Mesendoderm (in vitro differentiated cells): ENCODE results near the gene CRYBB1.
A peak's percentile ranks its signal among the peaks of the same experiment; 100 is the strongest.

Experiments used
- DNase-seq: peaks from one replicate; pipeline ENCODE4 v3.0.0; 2013
- H2AK5ac ChIP-seq: 2 replicates; pipeline ENCODE4 v1.6.1; 2013; ENCODE audit warnings: low read length, inconsistent platforms
- H2BK120ac ChIP-seq: 2 replicates; pipeline ENCODE4 v1.6.1; 2013; ENCODE audit warnings: low read depth, mild to moderate bottlenecking, low read length, moderate library complexity, mixed read lengths
- H2BK15ac ChIP-seq: replicated peaks from 2 replicates; pipeline ENCODE4 v1.6.1; 2013; ENCODE audit warnings: low read depth, mild to moderate bottlenecking, moderate library complexity
- H2BK5ac ChIP-seq: 2 replicates; pipeline ENCODE4 v1.6.1; 2013; ENCODE audit warnings: low read length, inconsistent platforms
- H3K18ac ChIP-seq: 2 replicates; pipeline ENCODE4 v1.6.1; 2013; ENCODE audit warnings: mild to moderate bottlenecking, low read length, mixed read lengths
- H3K23ac ChIP-seq: one replicate; pipeline ENCODE4 v1.6.1; 2013; ENCODE audit warnings: low read length
- H3K27ac ChIP-seq: 2 replicates; pipeline ENCODE4 v1.5.1; 2013; ENCODE audit warnings: low read depth, mild to moderate bottlenecking, inconsistent platforms, low read length, moderate library complexity
- H3K27me3 ChIP-seq: 2 replicates; pipeline ENCODE4 v1.6.1; 2013; ENCODE audit warnings: low read length, control low read depth, mild to moderate bottlenecking, inconsistent platforms; ENCODE audit not compliant: insufficient read depth, poor library complexity
- H3K36me3 ChIP-seq: 2 replicates; pipeline ENCODE4 v1.6.1; 2013; ENCODE audit warnings: low read length, inconsistent platforms; ENCODE audit not compliant: control insufficient read depth, insufficient read depth
- H3K4ac ChIP-seq: one replicate; pipeline ENCODE4 v1.6.1; 2013; ENCODE audit warnings: low read depth, mild to moderate bottlenecking, low read length, moderate library complexity
- H3K4me1 ChIP-seq: 2 replicates; pipeline ENCODE4 v1.6.1; 2013; ENCODE audit warnings: low read depth, low read length, inconsistent platforms; ENCODE audit not compliant: control insufficient read depth
- H3K4me2 ChIP-seq: 2 replicates; pipeline ENCODE4 v1.6.1; 2013; ENCODE audit warnings: low read length
- H3K4me3 ChIP-seq: 2 replicates; pipeline ENCODE4 v1.5.1; 2013; ENCODE audit warnings: mild to moderate bottlenecking, low read length
- H3K56ac ChIP-seq: one replicate; pipeline ENCODE4 v1.6.1; 2013; ENCODE audit warnings: low read length
- H3K79me1 ChIP-seq: 2 replicates; pipeline ENCODE4 v1.6.1; 2013; ENCODE audit warnings: low read length, inconsistent platforms
- H3K79me2 ChIP-seq: 2 replicates; pipeline ENCODE4 v1.6.1; 2013; ENCODE audit warnings: mild to moderate bottlenecking, low read length; ENCODE audit not compliant: control insufficient read depth, insufficient read depth
- H3K9ac ChIP-seq: 2 replicates; pipeline ENCODE4 v1.6.1; 2013; ENCODE audit warnings: low read length, inconsistent platforms
- H4K5ac ChIP-seq: one replicate; pipeline ENCODE4 v1.6.1; 2013; ENCODE audit warnings: low read length
- H4K8ac ChIP-seq: one replicate; pipeline ENCODE4 v1.6.1; 2013; ENCODE audit warnings: low read depth, mild to moderate bottlenecking, control low read depth, low read length, moderate library complexity
- WGBS: extraction: QIAGEN DNeasy Blood & Tissue Kit; methylation state at CpG from one replicate; pipeline ENCODE4 v1.1.7; 2013; ENCODE audit warnings: low lambda C conversion rate, missing lambda C conversion rate; ENCODE audit not compliant: insufficient coverage; ENCODE audit errors: extremely low coverage; 5-methylcytosine and 5-hydroxymethylcytosine counted together

CRYBB1 gene

DNA sequence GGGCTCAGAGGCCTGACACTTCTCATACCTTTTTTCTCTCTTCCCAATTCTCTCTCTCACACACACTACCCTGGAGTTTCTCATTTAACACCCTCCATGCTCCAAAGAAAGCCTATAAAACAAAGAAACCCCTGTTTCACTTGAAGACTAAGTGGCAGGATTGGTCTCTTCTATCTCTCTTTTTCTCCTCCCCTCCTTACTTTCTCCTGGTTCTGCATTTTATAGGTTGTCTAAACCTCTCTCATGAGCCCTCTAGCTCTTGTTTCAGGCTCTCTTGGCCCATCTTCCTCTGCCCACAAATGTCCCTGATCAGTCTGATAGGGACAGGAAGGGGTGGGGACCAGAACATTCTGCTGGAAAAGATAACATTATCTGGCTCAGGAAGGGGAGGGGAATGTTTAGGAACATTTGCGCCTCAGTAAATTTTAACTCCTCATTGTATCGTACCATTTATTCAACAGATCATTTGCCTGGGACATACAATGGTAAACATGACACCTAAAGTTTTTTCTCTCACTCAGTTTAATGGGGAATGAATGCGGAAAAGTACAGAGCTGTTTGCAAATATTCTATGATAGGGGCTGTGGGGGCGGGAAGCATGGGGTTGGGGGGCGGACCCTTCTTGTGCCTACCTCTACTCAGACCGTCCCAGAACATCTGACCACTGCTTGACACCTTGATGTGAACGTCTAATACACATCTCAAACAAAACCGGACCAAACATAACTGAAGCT is 14.8 kb upstream of the CRYBB1 start:
- WGBS, result no CpG with 5 or more reads among the region's 8 CpGs

DNA sequence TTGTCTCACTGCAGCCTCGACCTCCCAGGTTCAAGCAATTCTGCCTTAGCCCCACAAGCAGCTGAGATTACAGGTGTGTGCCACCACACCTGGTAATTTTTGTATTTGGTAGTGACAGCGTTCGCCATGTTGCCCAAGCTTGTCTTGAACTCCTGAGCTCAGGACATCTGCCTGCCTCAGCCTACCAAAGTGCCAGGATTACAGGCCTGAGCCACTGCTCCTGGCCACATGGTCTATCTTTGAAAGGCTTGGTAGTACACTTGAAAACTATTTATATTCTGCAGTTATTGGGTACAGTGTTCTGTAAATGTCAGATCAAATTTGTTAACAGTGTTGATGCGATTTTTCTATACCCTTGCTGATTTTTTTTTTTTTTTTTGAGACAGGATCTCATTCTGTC is 13.5 kb upstream of the CRYBB1 start:
- Histone ChIP-seq H2BK15ac (no peak overlapping the region), H3K27ac (no peak overlapping the region), H2BK5ac (peak overlapping the region; percentile 17), H4K8ac (no peak overlapping the region), H3K23ac (no peak overlapping the region), H3K18ac (no peak overlapping the region), H3K9ac (peak overlapping the region; percentile 4), H3K4me3 (no peak overlapping the region), H3K4ac (peak overlapping the region; percentile 1), H3K4me1 (peaks cover 6% of the 10 kb centered on the region), H3K79me2 (no peaks in the 10 kb centered on the region), H2AK5ac (peak overlapping the region; percentile 75), H2BK120ac (no peak overlapping the region), H3K79me1 (no peaks in the 10 kb centered on the region), H3K36me3 (no peaks in the 10 kb centered on the region), H3K27me3 (no peaks in the 10 kb centered on the region), H3K56ac (peak overlapping the region; percentile 80), H4K5ac (no peak overlapping the region), H3K4me2 (no peak overlapping the region)
- DNase-seq, result no peak
- no CpG with 5 or more reads among the region's 4 CpGs for WGBS

More for the DNA sequence above, 14.8 kb upstream of the CRYBB1 start:
- Histone ChIP-seq H3K79me1 (no peaks in the 10 kb centered on the region), H3K27ac (peak overlapping the region; percentile 85), H3K56ac (peak overlapping the region; percentile 91), H3K4me2 (no peak overlapping the region), H3K36me3 (no peaks in the 10 kb centered on the region), H3K4me3 (no peak overlapping the region), H3K23ac (no peak overlapping the region), H3K18ac (peak overlapping the region; percentile 20), H4K5ac (peak overlapping the region; percentile 68), H3K9ac (peak overlapping the region; percentile 36), H4K8ac (no peak overlapping the region), H2AK5ac (no peak overlapping the region), H2BK5ac (peak overlapping the region; percentile 99), H2BK15ac (no peak overlapping the region), H2BK120ac (peak overlapping the region; percentile 35), H3K79me2 (no peaks in the 10 kb centered on the region), H3K27me3 (no peaks in the 10 kb centered on the region), H3K4ac (peak overlapping the region; percentile 79), H3K4me1 (peaks cover 6% of the 10 kb centered on the region)
- DNase-seq, result peak; percentile 94

DNA sequence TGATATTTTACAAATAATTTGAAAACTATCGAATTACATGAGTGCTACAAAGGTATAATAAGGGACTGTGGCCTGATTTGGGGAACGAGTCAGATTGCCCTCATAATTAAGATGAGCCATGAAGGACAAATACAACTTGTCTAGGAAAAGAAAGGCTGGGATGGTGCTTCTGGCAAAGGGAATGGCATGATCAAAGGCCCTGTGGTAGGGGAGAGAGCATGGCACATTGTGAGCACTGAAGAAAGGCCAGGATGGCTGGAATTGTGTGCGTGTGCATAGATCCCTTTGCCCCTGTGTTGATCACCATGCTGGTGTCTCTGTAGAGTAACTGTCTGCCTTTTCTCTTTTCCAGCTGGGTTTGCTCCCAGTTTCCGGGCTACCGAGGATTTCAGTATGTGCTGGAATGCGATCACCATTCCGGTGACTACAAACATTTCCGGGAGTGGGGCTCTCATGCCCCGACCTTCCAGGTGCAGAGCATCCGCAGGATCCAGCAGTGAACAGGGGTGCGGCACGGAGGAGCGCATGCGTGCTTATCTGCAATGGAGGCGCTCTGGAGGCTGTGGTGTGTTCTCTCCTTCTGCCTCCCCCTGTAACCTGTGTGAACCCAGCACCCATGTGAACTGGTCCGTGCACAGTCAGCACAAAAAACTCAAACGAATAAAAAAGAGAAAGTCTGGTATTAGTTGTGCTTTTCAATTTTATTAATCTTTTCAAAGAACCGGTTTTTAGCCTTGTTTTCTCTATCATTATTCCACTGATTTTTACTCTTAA is 12.3 kb upstream of the CRYBB1 start:
- Histone ChIP-seq H3K79me1 (no peaks in the 10 kb centered on the region), H3K27me3 (no peaks in the 10 kb centered on the region), H2BK15ac (no peak overlapping the region), H3K4ac (no peak overlapping the region), H3K9ac (no peak overlapping the region), H2BK5ac (peak overlapping the region; percentile 36), H3K56ac (peak overlapping the region; percentile 53), H4K5ac (no peak overlapping the region), H3K79me2 (no peaks in the 10 kb centered on the region), H2AK5ac (peak overlapping the region; percentile 65), H3K4me1 (peaks cover 6% of the 10 kb centered on the region), H2BK120ac (no peak overlapping the region), H3K4me3 (no peak overlapping the region), H4K8ac (no peak overlapping the region), H3K4me2 (no peak overlapping the region), H3K36me3 (no peaks in the 10 kb centered on the region), H3K23ac (no peak overlapping the region), H3K27ac (no peak overlapping the region), H3K18ac (no peak overlapping the region)
- WGBS, result no CpG with 5 or more reads among the region's 18 CpGs
- no peak for DNase-seq

DNA sequence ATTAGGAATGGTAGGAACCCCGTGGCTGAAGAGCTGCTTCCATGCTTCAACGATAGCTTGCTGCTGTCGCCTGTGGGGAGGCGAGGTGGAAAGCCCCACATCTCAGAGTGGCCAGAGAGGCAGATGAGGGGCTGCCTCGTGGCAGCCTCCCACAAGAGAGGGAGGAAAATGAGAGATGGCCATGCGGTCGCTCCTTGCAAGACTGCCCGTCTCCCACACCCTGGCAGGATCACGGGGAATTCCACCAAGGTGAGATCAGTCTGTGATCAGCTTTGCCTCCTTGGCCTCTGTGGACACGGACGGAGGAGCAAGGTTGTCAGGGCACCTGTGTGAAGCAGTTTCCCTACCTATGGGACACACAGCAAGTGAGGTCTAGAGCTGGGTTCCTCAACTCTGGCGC is 7.0 kb upstream of the CRYBB1 start:
- peak overlapping the region; percentile 56 for H3K56ac ChIP-seq
- H3K9ac ChIP-seq, result no peak overlapping the region
- no peak overlapping the region for H3K23ac ChIP-seq
- no peaks in the 10 kb centered on the region for H3K4me1 ChIP-seq
- DNase-seq, result no peak
- H3K79me1 ChIP-seq, result no peaks in the 10 kb centered on the region
- no peak overlapping the region for H3K4ac ChIP-seq
- no CpG with 5 or more reads among the region's 12 CpGs for WGBS
- no peaks in the 10 kb centered on the region for H3K79me2 ChIP-seq
- no peaks in the 10 kb centered on the region for H3K27me3 ChIP-seq
- no peak overlapping the region for H3K27ac ChIP-seq
- H3K4me2 ChIP-seq, result no peak overlapping the region
- no peaks in the 10 kb centered on the region for H3K36me3 ChIP-seq
- H3K4me3 ChIP-seq, result no peak overlapping the region
- H4K8ac ChIP-seq, result no peak overlapping the region
- no peak overlapping the region for H2BK5ac ChIP-seq
- H3K18ac ChIP-seq, result no peak overlapping the region
- H2BK120ac ChIP-seq, result no peak overlapping the region
- H2BK15ac ChIP-seq, result no peak overlapping the region
- H4K5ac ChIP-seq, result no peak overlapping the region
- H2AK5ac ChIP-seq, result peak overlapping the region; percentile 8

DNA sequence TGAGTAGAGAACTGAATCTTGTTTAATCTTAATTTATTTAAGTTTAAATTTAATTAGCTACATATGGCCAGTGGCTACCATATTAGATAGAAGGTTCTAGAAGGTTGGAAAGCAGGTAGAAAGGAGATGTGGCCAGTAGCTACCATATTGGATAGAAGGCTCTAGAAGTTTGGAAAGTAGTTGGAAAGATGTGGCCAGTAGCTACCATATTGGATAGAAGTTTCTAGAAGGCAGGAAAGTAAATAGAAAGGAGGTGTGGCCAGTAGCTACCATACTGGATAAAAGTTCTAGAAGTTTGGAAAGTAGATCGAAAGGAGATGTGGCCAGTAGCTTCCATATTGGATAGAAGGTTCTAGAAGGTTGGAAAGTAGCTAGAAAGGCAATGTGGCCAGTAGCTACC is 6.2 kb upstream of the CRYBB1 start:
- H3K18ac ChIP-seq, result no peak overlapping the region
- no peak overlapping the region for H4K8ac ChIP-seq
- WGBS, result no CpG with 5 or more reads among the region's 1 CpG

More for the DNA sequence above, 6.2 kb upstream of the CRYBB1 start:
- no peak overlapping the region for H3K4me2 ChIP-seq
- H3K79me2 ChIP-seq, result no peaks in the 10 kb centered on the region
- no peaks in the 10 kb centered on the region for H3K27me3 ChIP-seq
- DNase-seq, result no peak
- no peak overlapping the region for H3K4ac ChIP-seq
- no peak overlapping the region for H3K4me3 ChIP-seq
- no peak overlapping the region for H2BK15ac ChIP-seq
- H3K27ac ChIP-seq, result no peak overlapping the region
- H3K36me3 ChIP-seq, result no peaks in the 10 kb centered on the region
- H3K9ac ChIP-seq, result no peak overlapping the region
- no peaks in the 10 kb centered on the region for H3K79me1 ChIP-seq
- no peak overlapping the region for H2BK120ac ChIP-seq
- no peaks in the 10 kb centered on the region for H3K4me1 ChIP-seq
- H3K23ac ChIP-seq, result no peak overlapping the region
- H4K5ac ChIP-seq, result no peak overlapping the region
- no peak overlapping the region for H3K56ac ChIP-seq
- no peak overlapping the region for H2BK5ac ChIP-seq
- H2AK5ac ChIP-seq, result no peak overlapping the region
